Subcutaneous adipose tissue (tissue), 4 donors: Measurements from ENCODE around the gene ARHGDIG. TPM values are rescaled to one million over a fixed set of nuclear protein-coding genes. Genes with fewer than 3 reads are reported as not detected.

Source experiments
- CTCF ChIP-seq: fragments of 450-650 bp; IDR thresholded peaks from one replicate; pipeline ENCODE4 v1.5.1; 2016; ENCODE audit warnings: low read depth, mild to moderate bottlenecking, control low read depth, antibody characterized with exemption, moderate library complexity
- total RNA-seq, 4 donors: library from RNA; depleted of rRNA; stranded (reverse); fragments of >200 nt; gene quantifications; one replicate each; pipeline ENCODE4 v1.1.0, GENCODE V29; 2016

Gene ARHGDIG
- total RNA-seq, 4 donors from 2014 or later: not detected

GRCh38 chr16:245105-245504 lies 35.3 kb upstream of the ARHGDIG start:
- TF ChIP-seq CTCF: no peak

- no peak for TF ChIP-seq CTCF
Measured at GRCh38 chr16:247027-247426, 33.4 kb upstream of the ARHGDIG start.

- TF ChIP-seq CTCF: no peak
Measured at GRCh38 chr16:249431-249830, 31.0 kb upstream of the ARHGDIG start.

GRCh38 chr16:252366-253337 lies 27.7 kb upstream of the ARHGDIG start:
- TF ChIP-seq CTCF: no peak

- TF ChIP-seq CTCF: no peak
Measured at GRCh38 chr16:253833-254232, 26.6 kb upstream of the ARHGDIG start.

- TF ChIP-seq CTCF: no peak
Measured at GRCh38 chr16:254461-254860, 25.9 kb upstream of the ARHGDIG start.

GRCh38 chr16:255183-255582 lies 25.2 kb upstream of the ARHGDIG start:
- TF ChIP-seq CTCF: no peak
